CD14-positive monocyte (primary cell): ENCODE results near the gene SLC22A14. TPM values are rescaled to one million over a fixed set of nuclear protein-coding genes. Genes with fewer than 3 reads are reported as not detected.

Experiments used
- DNase-seq, 3 donors: peaks; one replicate each; pipeline ENCODE4 v3.0.0-alpha.2; 2011 to 2022
- H2AFZ ChIP-seq: 2 replicates; pipeline ENCODE4 v1.6.0; 2012; ENCODE audit warnings: mild to moderate bottlenecking, low read depth, low read length, inconsistent platforms; ENCODE audit not compliant: insufficient read depth, poor library complexity, severe bottlenecking
- H3K27ac ChIP-seq, 2 donors: 1 replicate in 1 of 2; 2 replicates in 1 of 2; pipeline ENCODE4 v1.5.1; 2012 to 2013; ENCODE audit warnings: low read length in 2 of 2, control low read depth in 1 of 2, inconsistent platforms in 1 of 2, low read depth in 1 of 2, mild to moderate bottlenecking in 1 of 2
- H3K27me3 ChIP-seq, 2 donors: one replicate each; pipeline versions ENCODE4 v1.6.0 to v1.6.1; 2011 to 2013; ENCODE audit warnings: low read length in 2 of 2; ENCODE audit not compliant: control insufficient read depth in 2 of 2, insufficient read depth in 2 of 2
- H3K36me3 ChIP-seq, 2 donors: replicated peaks in 1 of 2; 1 replicate in 1 of 2; 2 replicates in 1 of 2; pipeline versions ENCODE4 v1.5.1 to v1.6.1; 2012 to 2013; ENCODE audit warnings: low read length in 2 of 2, control low read depth in 1 of 2, inconsistent platforms in 1 of 2, mild to moderate bottlenecking in 1 of 2; ENCODE audit not compliant: insufficient read depth in 2 of 2, control insufficient read depth in 1 of 2
- H3K4me1 ChIP-seq, 2 donors: 1 replicate in 1 of 2; 2 replicates in 1 of 2; pipeline versions ENCODE4 v1.5.1 to v1.6.1; 2012 to 2013; ENCODE audit warnings: low read length in 2 of 2, control low read depth in 1 of 2, inconsistent platforms in 1 of 2, mild to moderate bottlenecking in 1 of 2, moderate library complexity in 1 of 2; ENCODE audit not compliant: insufficient read depth in 2 of 2, control insufficient read depth in 1 of 2
- H3K4me2 ChIP-seq: replicated peaks from 2 replicates; pipeline ENCODE3; 2012; ENCODE audit warnings: low read length, moderate library complexity, mild to moderate bottlenecking; ENCODE audit not compliant: poor library complexity, severe bottlenecking; ENCODE audit errors: extremely low read depth
- H3K4me3 ChIP-seq, 3 experiments: fragments of 200-600 bp in 1 of 3; sonication (generic) in 1 of 3; replicated peaks in 1 of 3; 1 replicate in 2 of 3; 2 replicates in 1 of 3; pipeline ENCODE4 v1.5.1; 2011 to 2013; ENCODE audit warnings: low read length in 3 of 3, mild to moderate bottlenecking in 3 of 3, control low read depth in 2 of 3, low read depth in 2 of 3, inconsistent platforms in 1 of 3, moderate library complexity in 1 of 3
- H3K79me2 ChIP-seq: 2 replicates; pipeline ENCODE4 v1.6.0; 2012; ENCODE audit warnings: mild to moderate bottlenecking, control low read depth, inconsistent platforms, low read length, moderate library complexity; ENCODE audit not compliant: insufficient read depth
- H3K9ac ChIP-seq: 2 replicates; pipeline ENCODE4 v1.6.0; 2017; ENCODE audit warnings: low read length, mild to moderate bottlenecking; ENCODE audit not compliant: insufficient read depth, poor library complexity, severe bottlenecking
- H3K9me3 ChIP-seq, 2 donors: replicated peaks in 1 of 2; 1 replicate in 1 of 2; 2 replicates in 1 of 2; pipeline versions ENCODE4 v1.5.1 to v1.6.1; 2012 to 2013; ENCODE audit warnings: low read length in 2 of 2, control low read depth in 1 of 2; ENCODE audit not compliant: control insufficient read depth in 1 of 2, insufficient read depth in 1 of 2
- H4K20me1 ChIP-seq: 2 replicates; pipeline ENCODE4 v1.6.0; 2012; ENCODE audit warnings: mild to moderate bottlenecking, low read length, control low read depth, moderate library complexity; ENCODE audit not compliant: insufficient read depth
- H3K27ac Mint-ChIP-seq, 7 donors: one replicate each; pipeline ENCODE4 v1.8.0; 2020; ENCODE audit warnings: mild to moderate bottlenecking in 7 of 7, mixed read lengths in 7 of 7, moderate library complexity in 6 of 7, inconsistent platforms in 2 of 7
- H3K27me3 Mint-ChIP-seq, 3 donors: one replicate each; pipeline ENCODE4 v1.8.0; 2021 to 2022; ENCODE audit warnings: low read depth in 3 of 3, mild to moderate bottlenecking in 3 of 3, mixed read lengths in 3 of 3, moderate library complexity in 3 of 3, inconsistent platforms in 1 of 3
- H3K36me3 Mint-ChIP-seq, 2 donors: one replicate each; pipeline ENCODE4 v1.8.0; 2020; ENCODE audit warnings: mixed read lengths in 2 of 2, inconsistent platforms in 1 of 2, mild to moderate bottlenecking in 1 of 2
- H3K4me1 Mint-ChIP-seq: one replicate; pipeline ENCODE4 v1.8.0; 2020; ENCODE audit warnings: mild to moderate bottlenecking, mixed read lengths
- H3K4me3 Mint-ChIP-seq, 2 donors: one replicate each; pipeline ENCODE4 v1.8.0; 2020; ENCODE audit warnings: mild to moderate bottlenecking in 2 of 2, mixed read lengths in 2 of 2, moderate library complexity in 1 of 2
- H3K9me3 Mint-ChIP-seq, 7 donors: one replicate each; pipeline ENCODE4 v1.8.0; 2020 to 2022; ENCODE audit warnings: mixed read lengths in 7 of 7, mild to moderate bottlenecking in 6 of 7, moderate library complexity in 6 of 7, inconsistent platforms in 2 of 7
- CTCF ChIP-seq: fragments of 200-600 bp; IDR thresholded peaks from one replicate; pipeline ENCODE4 v1.8.0; 2022; ENCODE audit warnings: antibody characterized with exemption, mild to moderate bottlenecking
- WGBS: methylation state at CpG from one replicate; pipeline ENCODE4 v1.1.5; 2013; ENCODE audit warnings: missing lambda C conversion rate; ENCODE audit not compliant: insufficient coverage; 5-methylcytosine and 5-hydroxymethylcytosine counted together
- intact Hi-C, 2 donors: fragments of 100-400 bp; cut with micrococcal nuclease; formaldehyde crosslinking; loops; one replicate each; pipeline versions ENCODE4 v1.15.0 to v1.15.1; 2023
- polyA plus RNA-seq, 3 donors: library from polyadenylated mRNA; depleted of rRNA in 1 of 3; unstranded in 2 of 3; stranded (reverse) in 1 of 3; fragments of 300-500 nt in 2 of 3; fragments of >200 nt in 1 of 3; fragmentation: Illumina TruSeq in 2 of 3; gene quantifications; 1 replicate in 2 of 3; 2 replicates in 1 of 3; pipeline ENCODE4 v1.2.3, GENCODE V29; 2012 to 2021

The SLC22A14 gene
- polyA plus RNA-seq, 3 donors = 0.45 TPM; not detected in 2

- Histone ChIP-seq H3K9me3 (no peaks in the 10 kb centered on the region), H3K9ac (no peak overlapping the region), H3K27me3 (no peaks in the 10 kb centered on the region), H3K27ac (no peak overlapping the region), H3K4me2 (no peak overlapping the region), H3K4me3 (no peak overlapping the region), H3K4me1 (peaks cover 20 to 32% of the 10 kb centered on the region in 2 donors), H2AFZ (no peak overlapping the region), H3K79me2 (no peaks in the 10 kb centered on the region), H4K20me1 (no peaks in the 10 kb centered on the region), H3K36me3 (no peaks in the 10 kb centered on the region)
- no peak for DNase-seq
- H3K36me3 Mint-ChIP-seq = no peaks in the 10 kb centered on the region
- peaks cover 0 to 6% (median 4%) of the 10 kb centered on the region in 7 donors for H3K9me3 Mint-ChIP-seq
- intact Hi-C loops = no loop called here
- peaks cover 0 to 4% (median 2%) of the 10 kb centered on the region in 3 donors for H3K27me3 Mint-ChIP-seq
- TF ChIP-seq CTCF = no peak
- 92% methylated on average over 8 of the region's 9 CpGs for WGBS
- H3K4me3 Mint-ChIP-seq = no peak overlapping the region
- H3K27ac Mint-ChIP-seq = no peak overlapping the region
- H3K4me1 Mint-ChIP-seq = peaks cover 30% of the 10 kb centered on the region
Observed at GRCh38 chr3:38308456-38308855, 26.4 kb downstream of the SLC22A14 start.

- Mint-ChIP-seq H3K9me3 (peaks cover 0 to 3% (median 0%) of the 10 kb centered on the region in 7 donors), H3K27ac (peak overlapping the region in 6 of 7 donors; percentile 64 to 78 (median 70)), H3K36me3 (no peaks in the 10 kb centered on the region), H3K4me3 (no peak overlapping the region), H3K4me1 (peaks cover 39% of the 10 kb centered on the region), H3K27me3 (peaks cover 0 to 3% (median 1%) of the 10 kb centered on the region in 3 donors)
- peak overlapping the region in 1 of 2 donors; percentile 59 for H3K27ac ChIP-seq
- no peak overlapping the region for H3K4me2 ChIP-seq
- H4K20me1 ChIP-seq = no peaks in the 10 kb centered on the region
- H3K27me3 ChIP-seq = no peaks in the 10 kb centered on the region
- H3K79me2 ChIP-seq = no peaks in the 10 kb centered on the region
- H3K9ac ChIP-seq = no peak overlapping the region
- H3K4me3 ChIP-seq = peak overlapping the region in 1 of 3 experiments; percentile 13
- H2AFZ ChIP-seq = no peak overlapping the region
- peaks cover 29 to 46% of the 10 kb centered on the region in 2 donors for H3K4me1 ChIP-seq
- 57% methylated on average over 1 of the region's 1 CpG for WGBS
- intact Hi-C loops = no loop called here
- no peaks in the 10 kb centered on the region for H3K9me3 ChIP-seq
- no peak for TF ChIP-seq CTCF
- peak; percentile 57 to 73 (median 68) for DNase-seq
- no peaks in the 10 kb centered on the region for H3K36me3 ChIP-seq
Observed at GRCh38 chr3:38311476-38311875, 29.4 kb downstream of the SLC22A14 start.
